T-helper 17 cell (primary cell): Measurements from ENCODE around the gene BLVRB. TPM values are rescaled to one million over a fixed set of nuclear protein-coding genes. Genes with fewer than 3 reads are reported as not detected.
"Not testable (repeated sequence)": the region's sequence is repeated elsewhere in the genome, so short reads cannot be mapped to it uniquely, and the experiment has no call there.

Experiments used
- ATAC-seq: fragments of 150-1000 bp; cut with Tn5 transposase; 2 replicates; pipeline ENCODE4 v1.10.0; 2021; ENCODE audit warnings: mild to moderate bottlenecking, moderate library complexity
- DNase-seq, 3 donors: peaks; one replicate each; pipeline versions ENCODE4 v3.0.0 to v3.0.0-alpha.2; 2020 to 2021
- H3K9me3 ChIP-seq: one replicate; pipeline ENCODE4 v1.7.0; 2013; ENCODE audit warnings: low read length, mild to moderate bottlenecking; ENCODE audit not compliant: control insufficient read depth, poor library complexity, severe bottlenecking
- H3K27ac Mint-ChIP-seq: one replicate; pipeline ENCODE4 v1.8.0; 2022; ENCODE audit warnings: mild to moderate bottlenecking, moderate library complexity, mixed read lengths
- H3K27me3 Mint-ChIP-seq: one replicate; pipeline ENCODE4 v1.8.0; 2022; ENCODE audit warnings: mixed read lengths
- H3K36me3 Mint-ChIP-seq: one replicate; pipeline ENCODE4 v1.8.0; 2022; ENCODE audit warnings: low read depth, mixed read lengths
- H3K4me1 Mint-ChIP-seq: one replicate; pipeline ENCODE4 v1.8.0; 2022; ENCODE audit warnings: mild to moderate bottlenecking, mixed read lengths
- H3K4me3 Mint-ChIP-seq: one replicate; pipeline ENCODE4 v1.8.0; 2022; ENCODE audit warnings: mild to moderate bottlenecking, moderate library complexity, mixed read lengths
- total RNA-seq, 4 donors: library from RNA in 2 of 4; stranded (reverse) in 2 of 4; gene quantifications; one replicate each; pipeline ENCODE4 v1.2.3 and lab custom pipeline; 2022 to 2026

Gene BLVRB
- total RNA-seq, 2 donors from 2014 or later: 7.4 to 9.9 TPM

- H3K9me3 ChIP-seq: no peaks in the 10 kb centered on the region
- Mint-ChIP-seq H3K36me3 (no peaks in the 10 kb centered on the region), H3K27ac (no peak overlapping the region), H3K4me3 (no peak overlapping the region), H3K4me1 (peaks cover 8% of the 10 kb centered on the region), H3K27me3 (peaks cover 4% of the 10 kb centered on the region)
- ATAC-seq: no peak
- DNase-seq: no peak
Measured at GRCh38 chr19:40410030-40410389, 55.5 kb downstream of the BLVRB start.

- not testable (repeated sequence) for DNase-seq, H3K36me3 Mint-ChIP-seq, ATAC-seq, H3K4me3 Mint-ChIP-seq, H3K27me3 Mint-ChIP-seq, H3K27ac Mint-ChIP-seq, H3K9me3 ChIP-seq
- peaks cover 15% of the 10 kb centered on the region for H3K4me1 Mint-ChIP-seq
Measured at GRCh38 chr19:40408598-40408925, 57.0 kb downstream of the BLVRB start.

- Mint-ChIP-seq H3K27ac (no peak overlapping the region), H3K36me3 (no peaks in the 10 kb centered on the region), H3K27me3 (peaks cover 4% of the 10 kb centered on the region), H3K4me1 (peaks cover 19% of the 10 kb centered on the region), H3K4me3 (no peak overlapping the region)
- DNase-seq: no peak
- no peaks in the 10 kb centered on the region for H3K9me3 ChIP-seq
- no peak for ATAC-seq
Measured at GRCh38 chr19:40407714-40408597, 57.6 kb downstream of the BLVRB start.

GRCh38 chr19:40403262-40403984 is 62.1 kb downstream of the BLVRB start:
- H3K27me3 Mint-ChIP-seq: peaks cover 4% of the 10 kb centered on the region
- DNase-seq (peak; percentile 59 to 76 (median 71)), ATAC-seq (peak; percentile 70)
- no peaks in the 10 kb centered on the region for H3K9me3 ChIP-seq
- peak overlapping the region; percentile 92 for H3K4me3 Mint-ChIP-seq
- H3K36me3 Mint-ChIP-seq: peaks cover 4% of the 10 kb centered on the region
- H3K27ac Mint-ChIP-seq: no peak overlapping the region
- H3K4me1 Mint-ChIP-seq: peaks cover 33% of the 10 kb centered on the region

- H3K27ac Mint-ChIP-seq: no peak overlapping the region
- H3K27me3 Mint-ChIP-seq: peaks cover 4% of the 10 kb centered on the region
- ATAC-seq: no peak
- H3K9me3 ChIP-seq: no peaks in the 10 kb centered on the region
- DNase-seq: no peak
- no peak overlapping the region for H3K4me3 Mint-ChIP-seq
- peaks cover 4% of the 10 kb centered on the region for H3K36me3 Mint-ChIP-seq
- peaks cover 27% of the 10 kb centered on the region for H3K4me1 Mint-ChIP-seq
Measured at GRCh38 chr19:40400559-40400958, 65.0 kb downstream of the BLVRB start.

GRCh38 chr19:40398417-40399131 is 67.0 kb downstream of the BLVRB start:
- ATAC-seq: peak; percentile 75
- peak; percentile 30 to 57 (median 46) for DNase-seq
- Mint-ChIP-seq H3K36me3 (peaks cover 4% of the 10 kb centered on the region), H3K4me1 (peaks cover 19% of the 10 kb centered on the region), H3K4me3 (no peak overlapping the region), H3K27ac (no peak overlapping the region), H3K27me3 (peaks cover 4% of the 10 kb centered on the region)
- no peaks in the 10 kb centered on the region for H3K9me3 ChIP-seq

Other genes with a start within 250 kb of the BLVRB start
- not detected for gene TTC9B, start 247.4 kb downstream of the BLVRB start, total RNA-seq
- 1 to 10 TPM in 1 of 2 donors, under 1 TPM in 1; 0.77 to 1.5 TPM for gene CCNP, start 239.1 kb downstream of the BLVRB start, total RNA-seq
- gene AKT2, start 180.4 kb downstream of the BLVRB start, total RNA-seq: 100 to 1,000 TPM; 168 to 187 TPM
- 10 to 100 TPM in 1 of 2 donors, 1 to 10 TPM in 1; 9.5 to 11.9 TPM for gene C19orf47, start 117.3 kb downstream of the BLVRB start, total RNA-seq
- 10 to 100 TPM; 75.4 to 77.1 TPM for gene PLD3, start 117.0 kb downstream of the BLVRB start, total RNA-seq
- not detected for gene HIPK4, start 75.6 kb downstream of the BLVRB start, total RNA-seq
- gene PRX, start 52.4 kb downstream of the BLVRB start, total RNA-seq: 1 to 10 TPM; 1.5 to 1.7 TPM
- gene SERTAD1, start 39.8 kb downstream of the BLVRB start, total RNA-seq: 10 to 100 TPM; 18.1 to 19.4 TPM
- gene SERTAD3, start 21.4 kb downstream of the BLVRB start, total RNA-seq: 10 to 100 TPM; 23.5 to 24.6 TPM
- gene SPTBN4, start 1.3 kb upstream of the BLVRB start, total RNA-seq: under 1 TPM; 0.21 to 0.25 TPM
- gene SHKBP1, start 111.1 kb upstream of the BLVRB start, total RNA-seq: 100 to 1,000 TPM; 124 to 141 TPM
- gene LTBP4, start 135.6 kb upstream of the BLVRB start, total RNA-seq: 100 to 1,000 TPM; 198 to 230 TPM
- gene NUMBL, start 224.9 kb upstream of the BLVRB start, total RNA-seq: 1 to 10 TPM; 5.7 to 7.5 TPM